ACC112 (cell line): Measurements from ENCODE around the gene IGSF8.

ENCODE experiments used
- H2AFZ ChIP-seq: fragments of 200-600 bp; sonication (generic); one replicate; pipeline ENCODE4 v1.6.0; 2017; ENCODE audit warnings: antibody characterized with exemption, low read length; ENCODE audit not compliant: unreplicated experiment
- H3K27ac ChIP-seq: fragments of 200-600 bp; sonication (generic); 2 replicates; pipeline ENCODE4 v1.5.1; 2014; ENCODE audit warnings: low read depth, mild to moderate bottlenecking, antibody characterized with exemption, low read length, moderate library complexity
- H3K27me3 ChIP-seq: fragments of 200-600 bp; sonication (generic); 2 replicates; pipeline ENCODE4 v1.6.1; 2014; ENCODE audit warnings: mild to moderate bottlenecking, antibody characterized with exemption, low read length, moderate library complexity, mixed read lengths; ENCODE audit not compliant: insufficient read depth
- H3K36me3 ChIP-seq: fragments of 200-600 bp; sonication (generic); 2 replicates; pipeline ENCODE4 v1.6.1; 2016; ENCODE audit warnings: mild to moderate bottlenecking, antibody characterized with exemption, low read length, moderate library complexity, mixed read lengths; ENCODE audit not compliant: insufficient read depth
- H3K4me1 ChIP-seq: fragments of 200-600 bp; sonication (generic); one replicate; pipeline ENCODE4 v1.6.1; 2016; ENCODE audit warnings: low read length, mixed read lengths; ENCODE audit not compliant: insufficient read depth, unreplicated experiment, control insufficient read depth
- H3K4me3 ChIP-seq: fragments of 200-600 bp; sonication (generic); 2 replicates; pipeline ENCODE4 v1.5.1; 2014; ENCODE audit warnings: mild to moderate bottlenecking, low read depth, low read length
- H3K79me2 ChIP-seq: fragments of 200-600 bp; sonication (generic); one replicate; pipeline ENCODE4 v1.6.0; 2016; ENCODE audit warnings: low read length; ENCODE audit not compliant: control insufficient read depth, unreplicated experiment, insufficient read depth

Gene IGSF8

GRCh38 chr1:160078512-160079195 is 19.8 kb downstream of the IGSF8 start:
- Histone ChIP-seq H3K4me1 (peaks cover 8% of the 10 kb centered on the region), H3K27me3 (peaks cover 83% of the 10 kb centered on the region), H3K79me2 (no peaks in the 10 kb centered on the region), H2AFZ (no peak overlapping the region), H3K36me3 (no peaks in the 10 kb centered on the region), H3K27ac (no peak overlapping the region), H3K4me3 (no peak overlapping the region)

GRCh38 chr1:160077486-160077885 is 20.9 kb downstream of the IGSF8 start:
- H2AFZ ChIP-seq = no peak overlapping the region
- H3K4me1 ChIP-seq = peaks cover 8% of the 10 kb centered on the region
- no peaks in the 10 kb centered on the region for H3K79me2 ChIP-seq
- peaks cover 76% of the 10 kb centered on the region for H3K27me3 ChIP-seq
- H3K36me3 ChIP-seq = no peaks in the 10 kb centered on the region
- no peak overlapping the region for H3K27ac ChIP-seq
- no peak overlapping the region for H3K4me3 ChIP-seq

GRCh38 chr1:160076295-160076694 is 22.1 kb downstream of the IGSF8 start:
- Histone ChIP-seq H3K4me3 (no peak overlapping the region), H3K27ac (no peak overlapping the region), H3K36me3 (no peaks in the 10 kb centered on the region), H3K4me1 (peaks cover 7% of the 10 kb centered on the region), H3K27me3 (peaks cover 74% of the 10 kb centered on the region), H2AFZ (no peak overlapping the region), H3K79me2 (no peaks in the 10 kb centered on the region)

- Histone ChIP-seq H3K4me3 (no peak overlapping the region), H3K4me1 (peaks cover 3% of the 10 kb centered on the region), H3K79me2 (no peaks in the 10 kb centered on the region), H3K36me3 (no peaks in the 10 kb centered on the region), H3K27me3 (peaks cover 73% of the 10 kb centered on the region), H3K27ac (no peak overlapping the region), H2AFZ (no peak overlapping the region)
Observed at GRCh38 chr1:160075836-160076235, 22.6 kb downstream of the IGSF8 start.

- Histone ChIP-seq H3K36me3 (no peaks in the 10 kb centered on the region), H3K4me3 (no peak overlapping the region), H3K4me1 (no peaks in the 10 kb centered on the region), H3K27me3 (peaks cover 73% of the 10 kb centered on the region), H3K27ac (no peak overlapping the region), H3K79me2 (no peaks in the 10 kb centered on the region), H2AFZ (no peak overlapping the region)
Observed at GRCh38 chr1:160074865-160075264, 23.6 kb downstream of the IGSF8 start.

GRCh38 chr1:160071289-160071688 is 27.1 kb downstream of the IGSF8 start:
- no peaks in the 10 kb centered on the region for H3K4me1 ChIP-seq

GRCh38 chr1:160070243-160071163 is 27.9 kb downstream of the IGSF8 start:
- Histone ChIP-seq H3K4me3 (peak overlapping the region; percentile 82), H3K79me2 (no peaks in the 10 kb centered on the region), H3K36me3 (no peaks in the 10 kb centered on the region), H3K27ac (no peak overlapping the region), H2AFZ (peak overlapping the region; percentile 86), H3K27me3 (peaks cover 76% of the 10 kb centered on the region), H3K4me1 (no peaks in the 10 kb centered on the region)

More at GRCh38 chr1:160071289-160071688, 27.1 kb downstream of the IGSF8 start:
- Histone ChIP-seq H3K4me3 (no peak overlapping the region), H2AFZ (no peak overlapping the region), H3K36me3 (no peaks in the 10 kb centered on the region), H3K27ac (no peak overlapping the region), H3K27me3 (peaks cover 76% of the 10 kb centered on the region), H3K79me2 (no peaks in the 10 kb centered on the region)

- no peaks in the 10 kb centered on the region for H3K79me2 ChIP-seq
- peaks cover 75% of the 10 kb centered on the region for H3K27me3 ChIP-seq
- peak within 1 kb of the TSS; percentile 82 for H3K4me3 ChIP-seq
- H2AFZ ChIP-seq = peak within 1 kb of the TSS; percentile 86
- H3K27ac ChIP-seq = no peak within 1 kb of the TSS
- no peaks in the 10 kb centered on the region for H3K36me3 ChIP-seq
- H3K4me1 ChIP-seq = no peaks in the 10 kb centered on the region
Observed at GRCh38 chr1:160069460-160070231, 28.8 kb downstream of the IGSF8 start, which contains the start of gene KCNJ10. Gene KCNJ10, minus strand, starts transcription at chr1:160070160. Its CDS starts 27,628 bp downstream, at chr1:160042532.

- H3K36me3 ChIP-seq = no peaks in the 10 kb centered on the region
- H3K27ac ChIP-seq = no peak overlapping the region
- H3K4me3 ChIP-seq = no peak overlapping the region
- H3K27me3 ChIP-seq = peaks cover 69% of the 10 kb centered on the region
- H2AFZ ChIP-seq = no peak overlapping the region
- H3K79me2 ChIP-seq = no peaks in the 10 kb centered on the region
- no peaks in the 10 kb centered on the region for H3K4me1 ChIP-seq
Observed at GRCh38 chr1:160068225-160068624, 30.2 kb downstream of the IGSF8 start.
